Mucosa of rectum (tissue), 2 donors: ENCODE measurements around the gene DISP3.

Experiments
- H3K27ac ChIP-seq, 2 donors: one replicate each; pipeline ENCODE4 v1.7.0; 2013; ENCODE audit warnings: inconsistent platforms in 2 of 2, low read depth in 2 of 2, low read length in 2 of 2
- H3K27me3 ChIP-seq, 2 donors: one replicate each; pipeline ENCODE4 v1.7.0; 2013; ENCODE audit warnings: low read length in 2 of 2; ENCODE audit not compliant: control insufficient read depth in 2 of 2, insufficient read depth in 2 of 2
- H3K36me3 ChIP-seq, 2 donors: one replicate each; pipeline ENCODE4 v1.7.0; 2013; ENCODE audit warnings: low read length in 2 of 2; ENCODE audit not compliant: control insufficient read depth in 2 of 2, insufficient read depth in 2 of 2
- H3K4me1 ChIP-seq, 2 donors: one replicate each; pipeline ENCODE4 v1.7.0; 2013; ENCODE audit warnings: low read length in 2 of 2, mild to moderate bottlenecking in 1 of 2; ENCODE audit not compliant: control insufficient read depth in 2 of 2, insufficient read depth in 2 of 2
- H3K4me3 ChIP-seq, 2 donors: one replicate each; pipeline ENCODE4 v1.7.0; 2013; ENCODE audit warnings: low read length in 2 of 2
- H3K9ac ChIP-seq, 2 donors: one replicate each; pipeline ENCODE4 v1.7.0; 2013; ENCODE audit warnings: low read length in 2 of 2, low read depth in 1 of 2, mild to moderate bottlenecking in 1 of 2
- H3K9me3 ChIP-seq, 2 donors: one replicate each; pipeline ENCODE4 v1.7.0; 2013; ENCODE audit warnings: low read length in 2 of 2; ENCODE audit not compliant: control insufficient read depth in 2 of 2
- donor health status: healthy.
- donor health status: Normal muscosa, but diverticular disease.

The DISP3 gene

DNA sequence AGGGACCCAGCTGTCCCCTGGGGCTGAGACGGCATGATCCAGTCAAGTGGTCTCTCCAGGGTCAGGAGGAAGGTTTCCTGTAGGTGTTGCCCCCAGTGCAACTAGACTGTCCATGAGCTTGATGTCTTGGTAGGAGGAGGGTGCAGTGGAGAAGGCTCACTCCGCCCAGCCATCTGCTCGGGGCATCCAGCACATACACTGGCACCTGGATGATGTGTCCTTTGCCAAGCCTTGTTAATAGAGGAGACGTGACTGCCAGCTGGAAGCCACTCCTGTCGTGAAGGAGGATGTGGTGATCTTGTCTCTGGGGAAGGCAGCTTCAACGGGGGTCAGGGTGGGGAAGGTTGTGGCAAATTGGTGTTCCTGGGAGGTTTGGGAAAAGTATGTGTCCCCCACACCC, 6.2 kb downstream of the DISP3 start:
- Histone ChIP-seq H3K4me3 (no peak overlapping the region), H3K4me1 (no peaks in the 10 kb centered on the region), H3K27ac (no peak overlapping the region), H3K36me3 (no peaks in the 10 kb centered on the region), H3K9me3 (no peaks in the 10 kb centered on the region), H3K9ac (no peak overlapping the region), H3K27me3 (peaks cover 18 to 22% of the 10 kb centered on the region in 2 donors)

DNA sequence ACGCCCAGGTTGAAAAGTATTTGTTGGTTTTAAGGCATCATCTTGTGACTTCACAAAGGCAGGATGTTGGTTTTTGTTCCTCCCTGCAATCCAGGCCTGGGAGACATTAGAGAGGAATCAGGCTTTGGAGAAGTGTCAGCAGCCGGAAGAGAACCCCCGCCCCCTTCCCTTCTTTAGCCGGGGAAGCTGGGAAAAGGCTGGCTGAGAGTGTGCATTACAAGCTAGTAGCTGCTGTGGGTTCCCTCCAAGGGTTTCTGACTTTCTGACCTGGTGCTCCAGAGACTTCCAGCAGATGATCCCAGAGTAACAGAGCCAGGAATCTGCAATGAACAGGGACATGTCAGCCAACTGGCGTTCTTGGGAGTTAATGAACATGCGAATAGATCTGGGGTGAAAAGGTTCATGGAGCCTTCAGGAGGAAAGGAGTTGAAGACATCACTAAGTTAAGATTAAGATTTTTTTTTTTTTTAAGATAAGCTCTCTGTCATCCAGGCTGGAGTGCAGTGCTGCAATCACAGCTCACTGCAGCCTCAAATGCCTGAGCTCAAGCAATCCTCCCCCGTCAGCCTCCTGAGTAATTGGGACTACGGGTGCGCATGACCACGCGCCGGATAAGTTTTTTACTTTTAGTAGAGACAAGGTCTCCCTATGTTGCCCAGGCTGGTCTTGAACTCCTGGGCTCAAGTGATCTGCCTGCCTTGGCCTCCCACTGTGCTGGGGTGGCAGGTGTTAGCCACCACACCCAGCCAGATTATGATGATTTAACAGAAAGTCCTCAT, 7.5 kb downstream of the DISP3 start:
- Histone ChIP-seq H3K27me3 (peaks cover 13 to 16% of the 10 kb centered on the region in 2 donors), H3K27ac (no peak overlapping the region)

DNA sequence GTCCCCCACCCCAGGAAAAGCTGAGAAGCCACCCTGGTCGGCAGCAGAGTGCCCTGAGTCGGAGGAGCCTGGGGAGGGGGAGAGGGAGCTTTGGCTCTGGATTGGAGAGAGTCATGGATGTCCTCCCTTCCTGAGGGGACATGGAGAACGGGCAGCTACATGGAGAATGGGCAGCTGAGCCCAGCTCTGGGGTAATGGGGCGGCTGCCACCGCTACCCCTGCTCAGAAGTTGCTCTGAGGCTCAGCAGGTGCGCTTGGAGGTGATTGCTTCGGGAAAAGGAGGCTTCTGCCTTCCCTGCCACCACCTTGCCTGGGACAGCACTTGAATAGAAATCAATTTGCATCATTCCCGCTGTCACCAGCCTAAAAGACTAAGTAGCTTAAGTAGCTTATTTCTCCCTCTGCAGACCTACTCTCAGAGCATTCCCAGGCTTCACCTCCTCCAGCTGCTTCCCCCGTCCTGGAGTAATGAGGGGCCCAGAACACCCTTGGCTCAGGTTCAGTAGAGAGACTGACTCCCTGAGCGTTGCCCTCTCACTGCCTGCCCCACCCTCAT, 8.3 kb downstream of the DISP3 start:
- Histone ChIP-seq H3K9me3 (no peaks in the 10 kb centered on the region), H3K4me1 (no peaks in the 10 kb centered on the region), H3K27me3 (peaks cover 6 to 12% of the 10 kb centered on the region in 2 donors), H3K27ac (no peak overlapping the region), H3K36me3 (no peaks in the 10 kb centered on the region), H3K4me3 (no peak overlapping the region), H3K9ac (no peak overlapping the region)

More for the DNA sequence above, 7.5 kb downstream of the DISP3 start:
- no peaks in the 10 kb centered on the region for H3K9me3 ChIP-seq
- no peaks in the 10 kb centered on the region for H3K36me3 ChIP-seq
- H3K4me3 ChIP-seq, result no peak overlapping the region
- H3K9ac ChIP-seq, result no peak overlapping the region
- no peaks in the 10 kb centered on the region for H3K4me1 ChIP-seq

DNA sequence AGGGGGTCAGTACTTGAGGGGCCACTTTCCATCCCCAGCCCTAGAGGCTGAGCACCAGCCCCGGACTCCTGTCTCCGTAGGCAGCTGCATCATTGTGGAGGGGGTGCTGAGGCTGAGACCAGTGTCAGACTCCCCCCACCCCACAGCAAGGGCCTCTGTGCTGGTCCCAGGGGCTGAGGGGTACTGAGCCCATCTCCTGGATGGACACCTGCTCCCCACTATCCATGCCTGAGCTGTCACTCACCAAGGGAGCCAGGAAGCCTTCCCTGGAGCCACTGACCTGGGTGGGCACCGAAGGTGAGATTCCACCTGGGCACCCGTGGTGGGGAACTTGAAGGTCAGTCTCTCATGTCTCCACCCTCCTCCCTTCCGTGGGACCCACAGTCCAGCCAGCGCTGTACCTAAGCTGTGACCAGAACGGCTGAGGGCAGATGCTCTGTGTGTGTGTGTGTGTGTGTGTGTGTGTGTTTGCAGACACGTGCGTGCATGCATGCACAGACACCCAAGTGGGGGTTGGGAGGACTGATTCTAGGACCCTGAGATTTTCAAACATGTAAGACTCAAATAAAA, 9.3 kb downstream of the DISP3 start:
- Histone ChIP-seq H3K4me3 (no peak overlapping the region), H3K27me3 (peaks cover 3 to 8% of the 10 kb centered on the region in 2 donors), H3K36me3 (no peaks in the 10 kb centered on the region), H3K9ac (no peak overlapping the region), H3K9me3 (no peaks in the 10 kb centered on the region), H3K4me1 (no peaks in the 10 kb centered on the region), H3K27ac (no peak overlapping the region)

DNA sequence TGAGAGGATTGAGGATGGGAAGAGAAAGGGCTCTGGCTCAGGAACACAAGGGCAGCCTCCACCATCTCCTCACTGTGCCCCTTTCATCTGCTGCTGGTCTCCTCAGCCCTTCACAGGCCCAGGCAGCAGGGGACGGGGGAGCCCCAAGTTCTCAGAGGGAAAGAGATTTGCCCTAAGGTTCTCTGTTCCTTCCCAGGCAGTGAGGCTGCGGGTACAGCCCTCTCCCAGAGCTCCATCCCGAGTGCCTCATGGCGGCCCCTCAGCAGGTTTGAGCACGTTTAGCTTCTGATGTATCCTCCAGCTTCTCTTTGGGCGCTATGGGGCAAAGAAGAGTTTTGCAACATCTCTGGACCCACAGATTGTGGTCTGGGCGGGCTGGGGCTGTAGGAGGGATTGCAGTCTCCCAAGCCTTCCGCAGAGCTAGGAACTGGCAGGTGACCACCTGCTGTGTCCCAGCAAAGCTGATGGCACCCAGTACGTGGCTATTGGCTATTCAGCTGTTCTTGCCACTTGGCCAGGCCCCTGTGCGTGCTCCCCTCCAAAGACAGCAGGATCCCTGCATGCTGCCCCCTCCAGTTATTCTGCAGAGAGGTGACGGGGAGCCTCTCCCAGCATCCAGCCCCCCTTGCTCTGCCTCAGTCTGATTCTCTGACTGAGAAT, 10.1 kb downstream of the DISP3 start:
- H3K36me3 ChIP-seq, result no peaks in the 10 kb centered on the region
- no peaks in the 10 kb centered on the region for H3K4me1 ChIP-seq

DNA sequence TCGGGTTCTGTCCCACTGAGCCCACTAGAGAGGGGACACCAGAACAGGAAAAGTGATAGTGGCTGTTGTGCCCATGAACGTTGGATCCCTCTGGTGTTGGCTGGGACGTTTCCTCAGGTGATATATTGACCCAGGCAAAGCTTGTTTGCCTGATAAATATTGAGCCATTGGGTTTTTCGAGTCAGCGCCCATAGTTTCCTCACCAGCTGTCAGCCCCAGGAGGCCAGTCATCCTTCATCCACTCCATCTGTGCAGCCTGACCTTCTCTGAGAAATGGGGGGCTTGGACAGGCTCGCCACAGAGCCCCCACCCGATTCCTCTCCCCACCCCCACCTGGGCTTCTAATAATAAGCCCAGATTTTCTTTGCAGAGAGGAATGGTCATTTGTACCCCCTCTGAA, 13.3 kb downstream of the DISP3 start:
- Histone ChIP-seq H3K9ac (no peak overlapping the region), H3K27ac (no peak overlapping the region), H3K27me3 (no peaks in the 10 kb centered on the region), H3K4me1 (no peaks in the 10 kb centered on the region), H3K9me3 (no peaks in the 10 kb centered on the region), H3K4me3 (no peak overlapping the region), H3K36me3 (no peaks in the 10 kb centered on the region)

More for the DNA sequence above, 10.1 kb downstream of the DISP3 start:
- Histone ChIP-seq H3K4me3 (no peak overlapping the region), H3K27ac (no peak overlapping the region), H3K9ac (no peak overlapping the region), H3K9me3 (no peaks in the 10 kb centered on the region), H3K27me3 (peaks cover 2 to 4% of the 10 kb centered on the region in 2 donors)

DNA sequence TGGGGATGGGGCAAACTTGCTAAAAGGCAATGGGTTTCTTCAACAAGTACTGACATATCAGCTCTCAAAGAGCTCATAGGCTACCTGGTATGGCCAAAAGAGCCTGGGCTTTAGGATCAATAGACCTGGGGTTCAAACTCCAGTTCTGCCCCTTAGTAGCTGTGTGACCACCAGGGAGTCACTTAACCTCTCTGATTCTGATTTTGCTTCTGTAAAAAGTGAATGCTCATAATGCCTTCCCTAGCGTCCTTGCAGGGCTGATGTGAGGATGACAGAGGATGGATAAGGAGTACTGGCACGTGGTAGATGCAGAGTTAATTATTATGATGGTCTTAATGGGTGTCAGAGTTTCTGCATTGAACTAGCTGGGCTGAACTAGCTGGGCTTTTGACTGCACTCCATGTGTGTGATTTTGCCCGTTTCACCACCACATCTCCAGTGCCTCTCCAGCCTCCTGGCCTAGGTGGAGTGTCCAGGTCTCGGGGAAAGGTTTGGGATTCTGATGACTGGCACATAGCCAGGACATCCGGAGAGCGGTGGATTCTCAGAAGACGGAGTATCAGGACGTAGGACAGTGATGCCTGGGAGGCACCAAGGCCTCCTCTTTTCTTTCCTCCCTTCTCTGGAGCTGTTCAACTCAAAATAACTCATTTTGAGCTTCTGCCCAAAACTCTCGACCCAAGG, 15.2 kb downstream of the DISP3 start:
- Histone ChIP-seq H3K4me1 (no peaks in the 10 kb centered on the region), H3K27ac (no peak overlapping the region), H3K36me3 (no peaks in the 10 kb centered on the region), H3K4me3 (no peak overlapping the region), H3K9ac (no peak overlapping the region), H3K9me3 (no peaks in the 10 kb centered on the region), H3K27me3 (peaks cover 0 to 4% of the 10 kb centered on the region in 2 donors)

DNA sequence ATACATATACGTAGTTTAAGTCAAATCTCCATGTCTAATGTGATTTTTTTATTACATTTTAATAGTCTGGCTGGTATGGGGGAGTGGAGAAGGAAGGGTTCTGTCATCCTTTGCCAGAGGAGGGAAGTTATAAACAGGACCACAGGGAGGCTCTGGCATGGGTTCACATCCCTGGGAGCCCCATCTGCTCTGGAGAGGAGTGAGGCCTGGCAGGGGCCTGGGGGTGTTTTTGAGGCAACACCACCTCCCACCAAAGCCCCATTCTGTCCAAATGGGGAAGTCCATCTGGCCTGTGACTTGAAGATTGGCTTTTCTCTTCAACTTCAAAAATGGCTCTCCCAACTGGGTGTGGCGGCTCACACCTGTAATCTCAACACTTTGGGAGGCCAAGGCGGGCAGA, 15.8 kb downstream of the DISP3 start:
- no peaks in the 10 kb centered on the region for H3K36me3 ChIP-seq
- H3K4me3 ChIP-seq, result no peak overlapping the region
- H3K27me3 ChIP-seq, result peaks cover 0 to 4% of the 10 kb centered on the region in 2 donors
- H3K27ac ChIP-seq, result no peak overlapping the region
- no peaks in the 10 kb centered on the region for H3K4me1 ChIP-seq
- H3K9me3 ChIP-seq, result no peaks in the 10 kb centered on the region
- H3K9ac ChIP-seq, result no peak overlapping the region

DNA sequence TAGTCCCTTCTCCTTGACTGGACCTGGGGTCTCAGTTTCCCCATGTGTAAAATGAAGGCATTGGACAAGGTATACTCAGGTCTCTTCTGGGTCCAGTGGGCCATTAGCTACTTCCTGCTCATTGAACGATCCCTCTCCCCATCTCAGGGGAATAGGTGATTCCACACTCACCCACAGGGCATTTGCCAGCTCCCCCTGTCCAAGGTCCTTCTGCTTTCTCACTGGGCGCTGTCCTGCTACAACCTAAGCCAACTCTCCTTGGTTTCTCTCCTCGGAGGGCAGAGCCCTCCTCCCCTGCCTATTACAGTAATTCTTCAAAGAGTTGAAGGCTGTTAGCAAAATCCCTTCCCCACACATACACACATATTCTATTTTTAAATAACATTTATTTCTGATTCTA, 16.6 kb downstream of the DISP3 start:
- Histone ChIP-seq H3K9ac (no peak overlapping the region), H3K27ac (no peak overlapping the region), H3K36me3 (no peaks in the 10 kb centered on the region), H3K27me3 (peaks cover 0 to 4% of the 10 kb centered on the region in 2 donors), H3K4me3 (no peak overlapping the region), H3K9me3 (no peaks in the 10 kb centered on the region), H3K4me1 (no peaks in the 10 kb centered on the region)
